Panc1 (cell line): ENCODE measurements around the gene SRGAP2B. TPM values are rescaled to one million over a fixed set of nuclear protein-coding genes. Genes with fewer than 3 reads are reported as not detected.
"Not testable (repeated sequence)": the region's sequence is repeated elsewhere in the genome, so short reads cannot be mapped to it uniquely, and the experiment has no call there.

Experiments used
- ATAC-seq: fragments of 200-7000 bp; cut with Tn5 transposase; 2 replicates; pipeline ENCODE4 v1.9.1; 2020; ENCODE audit warnings: mild to moderate bottlenecking, moderate library complexity
- BruUV-seq: library from RNA; stranded (reverse); fragments of 400-500 nt; replicated peaks from 2 replicates; lab custom pipeline; 2021; lab: Mats Ljungman, UMichigan
- CTCF ChIA-PET: fragments of 300-600 bp; sonication (Branson Sonifier 250); formaldehyde crosslinking; loops from one replicate; lab custom pipeline; 2022; ENCODE audit warnings: antibody characterized with exemption; lab: Charles Lee
- POLR2A ChIA-PET: fragments of 300-600 bp; sonication (Branson Sonifier 250); formaldehyde crosslinking; loops from one replicate; lab custom pipeline; 2022; ENCODE audit warnings: antibody characterized with exemption; lab: Charles Lee
- DNase-seq: peaks from one replicate; pipeline ENCODE4 v3.0.0-alpha.2; 2010; ENCODE audit warnings: low read depth, low spot score
- H3K27ac ChIP-seq: 2 replicates; pipeline ENCODE4 v1.5.1; 2011; ENCODE audit warnings: mild to moderate bottlenecking, low read length, inconsistent platforms
- H3K27me3 ChIP-seq: fragments of 200-500 bp; sonication (Bioruptor generic); 2 replicates; pipeline ENCODE4 v1.6.0; 2014; ENCODE audit warnings: low read length, inconsistent platforms; ENCODE audit not compliant: control insufficient read depth, insufficient read depth
- H3K36me3 ChIP-seq: fragments of 200-500 bp; sonication (Bioruptor generic); 2 replicates; pipeline ENCODE4 v1.5.1; 2014; ENCODE audit warnings: inconsistent platforms, mild to moderate bottlenecking, low read length, moderate library complexity; ENCODE audit not compliant: control insufficient read depth, insufficient read depth
- H3K4me1 ChIP-seq: 2 replicates; pipeline ENCODE4 v1.5.1; 2011; ENCODE audit warnings: inconsistent platforms, mild to moderate bottlenecking, low read length, moderate library complexity; ENCODE audit not compliant: control insufficient read depth, insufficient read depth
- H3K4me3 ChIP-seq, 2 experiments: 2 replicates each; pipeline ENCODE4 v1.5.1; 2011 to 2012; ENCODE audit warnings: low read depth in 2 of 2, low read length in 2 of 2, mild to moderate bottlenecking in 2 of 2, inconsistent platforms in 1 of 2, moderate library complexity in 1 of 2
- H3K9me3 ChIP-seq: fragments of 200-500 bp; sonication (Bioruptor generic); 2 replicates; pipeline ENCODE4 v1.5.1; 2014; ENCODE audit warnings: low read depth, mild to moderate bottlenecking, inconsistent platforms, low read length, moderate library complexity; ENCODE audit not compliant: control insufficient read depth, insufficient read depth
- in situ Hi-C: cut with HindIII; loops from 2 replicates; pipeline ENCODE4 v1.10.0; 2016; ENCODE audit warnings: low sequenced_read_pairs, low pct_unique_long_range_greater_than_20kb
- intact Hi-C: fragments of 100-400 bp; cut with micrococcal nuclease; formaldehyde crosslinking; loops from one replicate; pipeline ENCODE4 v1.10.0; 2022; ENCODE audit not compliant: unreplicated experiment
- total RNA-seq: library from RNA; stranded (reverse); gene quantifications from one replicate; pipeline ENCODE4 v1.2.1, GENCODE V29; 2021; ENCODE audit not compliant: unreplicated experiment

The SRGAP2B gene
- total RNA-seq, 1 experiment from 2014 or later = 42.4 TPM

DNA sequence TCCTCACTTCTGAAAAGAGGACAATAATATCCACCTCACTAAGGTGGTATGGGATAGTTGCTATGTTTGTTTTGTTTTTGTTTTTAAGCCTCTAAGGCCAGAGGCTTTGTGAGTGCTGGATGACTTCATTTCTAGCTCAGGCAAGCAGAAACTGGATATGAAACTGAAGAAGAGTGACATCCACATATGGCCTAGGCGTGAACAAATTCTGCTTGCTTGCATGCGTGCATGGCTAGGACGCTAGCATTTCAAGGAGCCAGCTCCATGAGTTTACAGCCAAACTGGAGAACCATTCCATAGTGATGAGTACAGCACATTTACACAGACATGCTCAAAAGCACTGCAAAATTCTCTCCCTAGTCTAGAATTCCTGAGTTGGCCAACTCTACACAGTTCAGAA lies 36.9 kb downstream of the SRGAP2B start:
- H3K27me3 ChIP-seq, H3K36me3 ChIP-seq, H3K9me3 ChIP-seq, DNase-seq, CTCF ChIA-PET, POLR2A ChIA-PET, H3K4me3 ChIP-seq, ATAC-seq, BruUV-seq, H3K4me1 ChIP-seq, H3K27ac ChIP-seq, intact Hi-C loops, in situ Hi-C loops: not testable (repeated sequence)

DNA sequence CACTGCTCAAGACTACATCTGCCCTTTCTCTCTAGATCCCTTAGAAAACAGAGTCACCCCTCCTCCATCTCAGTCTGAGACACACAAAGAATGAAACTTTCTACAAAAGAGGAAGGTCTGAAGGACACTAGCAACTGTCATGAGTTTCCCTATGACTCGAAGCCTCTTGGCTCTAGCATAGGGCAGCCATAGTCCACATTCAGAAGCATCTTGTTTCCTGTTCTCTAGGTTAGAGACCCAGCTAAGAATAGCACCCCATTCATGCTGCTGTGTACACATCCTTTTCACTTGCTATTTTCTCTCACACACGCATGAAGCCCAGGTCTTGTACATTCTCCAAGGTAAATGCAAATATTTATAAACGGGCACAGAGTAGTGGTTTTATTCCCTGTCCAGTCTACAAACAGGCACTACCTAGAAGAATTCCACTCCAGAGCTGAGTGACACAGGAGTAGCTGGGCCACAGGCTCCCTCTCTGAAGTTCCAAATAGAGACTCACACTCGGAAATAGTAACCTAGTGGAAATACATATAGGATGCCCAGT lies 39.8 kb downstream of the SRGAP2B start:
- POLR2A ChIA-PET, H3K27me3 ChIP-seq, in situ Hi-C loops, ATAC-seq, intact Hi-C loops, H3K9me3 ChIP-seq, H3K27ac ChIP-seq, H3K36me3 ChIP-seq, H3K4me1 ChIP-seq, CTCF ChIA-PET, H3K4me3 ChIP-seq, DNase-seq: not testable (repeated sequence)
- TSS peak; percentile 51 for BruUV-seq

DNA sequence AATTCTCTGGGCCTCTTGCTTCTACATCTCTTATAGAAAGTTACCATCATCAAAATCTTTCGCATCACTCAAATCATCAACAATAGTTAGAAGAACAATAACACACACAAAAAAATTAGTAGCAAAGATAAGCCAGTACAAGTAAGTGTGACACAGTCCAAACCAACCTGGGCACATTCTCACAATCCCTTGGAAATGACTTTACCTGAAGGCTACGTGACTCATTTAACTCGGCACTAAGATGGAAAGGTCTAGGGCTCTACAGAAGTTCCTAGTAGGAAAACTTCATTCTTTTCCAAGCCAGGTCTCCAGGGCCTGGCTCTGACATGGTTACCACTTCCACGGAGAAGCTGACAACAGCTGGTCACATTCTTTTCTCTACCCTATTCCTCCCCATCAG lies 41.7 kb downstream of the SRGAP2B start:
- H3K27me3 ChIP-seq, H3K9me3 ChIP-seq, ATAC-seq, DNase-seq, H3K4me1 ChIP-seq, POLR2A ChIA-PET, intact Hi-C loops, CTCF ChIA-PET, H3K4me3 ChIP-seq, H3K27ac ChIP-seq, in situ Hi-C loops, H3K36me3 ChIP-seq: not testable (repeated sequence)
- TSS peak; percentile 64 for BruUV-seq

DNA sequence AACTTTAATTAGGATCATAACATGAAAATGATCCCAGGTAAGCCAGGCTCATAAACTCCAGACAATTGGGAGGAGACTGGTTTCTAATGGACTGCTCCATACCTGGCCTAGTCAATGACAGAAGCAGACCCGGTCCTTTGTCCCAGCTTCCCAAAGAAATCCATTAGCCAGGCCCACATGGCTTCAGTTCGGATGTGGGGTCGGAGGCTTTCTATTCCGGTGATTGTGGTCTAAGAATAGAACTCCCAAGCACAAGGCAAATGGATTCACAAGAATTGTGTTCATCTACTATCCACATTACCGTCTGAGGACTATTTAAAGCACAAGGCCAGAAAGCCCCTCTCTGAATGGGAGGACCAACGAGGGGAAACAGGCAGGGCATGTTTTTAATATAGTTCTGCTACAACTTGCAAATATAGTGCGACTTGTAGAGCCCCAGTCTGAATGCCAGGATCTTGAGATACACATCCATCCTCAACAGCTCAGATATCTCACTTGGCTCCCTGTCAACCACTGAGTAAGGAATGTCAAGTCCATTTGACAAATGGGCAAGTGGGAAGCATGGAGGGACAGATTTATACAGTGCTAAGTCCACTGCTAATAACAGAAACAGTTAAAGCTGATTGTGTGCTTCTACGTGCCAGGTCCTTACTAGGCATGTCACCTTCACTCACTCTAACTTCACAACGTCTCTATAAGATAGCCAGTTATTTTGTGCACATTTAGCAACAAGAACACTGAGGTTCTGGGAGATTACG lies 42.9 kb downstream of the SRGAP2B start:
- in situ Hi-C loops, DNase-seq, CTCF ChIA-PET, ATAC-seq, H3K4me3 ChIP-seq, H3K36me3 ChIP-seq, H3K27ac ChIP-seq, intact Hi-C loops, POLR2A ChIA-PET, H3K9me3 ChIP-seq, BruUV-seq, H3K4me1 ChIP-seq, H3K27me3 ChIP-seq: not testable (repeated sequence)

DNA sequence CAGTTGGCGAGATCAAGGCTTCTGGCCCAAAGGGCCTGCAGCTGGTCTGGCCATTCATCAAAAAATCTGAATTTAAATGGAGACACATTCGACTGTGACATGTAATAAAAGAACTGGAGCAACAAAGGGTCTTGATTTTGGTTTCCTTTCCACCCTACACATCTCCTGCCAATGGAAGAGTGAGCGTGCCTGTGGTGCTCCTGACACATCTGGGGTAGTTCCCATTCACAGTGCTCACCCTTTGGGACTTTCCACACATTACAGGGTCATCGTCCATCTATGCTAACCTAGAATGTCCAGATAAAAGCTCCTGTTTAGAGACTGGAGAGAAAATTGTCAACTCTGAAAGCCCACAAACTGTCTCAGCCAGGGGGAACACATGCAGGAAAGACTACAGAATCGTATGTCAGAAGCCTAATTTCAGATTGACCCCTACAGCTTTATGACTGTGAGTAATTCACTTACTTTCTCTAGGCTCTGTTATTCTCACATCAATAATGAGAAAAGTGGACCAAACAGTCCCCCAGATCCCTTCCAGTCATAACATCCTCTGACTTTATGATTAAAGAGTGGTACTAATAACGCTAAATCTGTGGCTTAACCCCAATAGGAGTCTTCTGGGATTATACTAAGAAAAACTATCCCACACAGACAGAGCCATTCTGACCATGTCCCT lies 46.8 kb downstream of the SRGAP2B start:
- CTCF ChIA-PET, H3K4me1 ChIP-seq, POLR2A ChIA-PET, intact Hi-C loops, H3K4me3 ChIP-seq, in situ Hi-C loops, ATAC-seq, DNase-seq, H3K9me3 ChIP-seq, H3K27me3 ChIP-seq, BruUV-seq, H3K36me3 ChIP-seq, H3K27ac ChIP-seq: not testable (repeated sequence)

DNA sequence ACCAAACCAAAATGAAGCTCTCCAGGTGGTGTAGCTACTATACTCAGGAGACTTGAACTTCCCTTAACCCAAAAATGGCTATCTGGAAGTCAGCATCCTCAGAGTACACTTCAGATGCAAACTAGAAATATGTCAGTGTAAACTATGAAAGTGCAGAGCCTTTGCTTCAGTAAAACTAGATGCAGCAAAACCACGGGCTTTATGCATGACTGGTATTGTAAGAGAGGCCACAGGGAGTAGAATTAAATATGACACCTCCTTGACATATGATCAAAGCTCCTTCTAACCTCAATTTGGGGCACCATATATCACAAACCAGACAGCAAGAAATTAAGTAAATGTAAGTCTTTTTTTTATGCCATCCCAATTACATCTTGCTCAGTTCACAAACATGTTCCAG lies 47.6 kb downstream of the SRGAP2B start:
- intact Hi-C loops, ATAC-seq, H3K36me3 ChIP-seq, H3K4me1 ChIP-seq, H3K27me3 ChIP-seq, CTCF ChIA-PET, POLR2A ChIA-PET, DNase-seq, H3K27ac ChIP-seq, H3K4me3 ChIP-seq, in situ Hi-C loops, BruUV-seq, H3K9me3 ChIP-seq: not testable (repeated sequence)

DNA sequence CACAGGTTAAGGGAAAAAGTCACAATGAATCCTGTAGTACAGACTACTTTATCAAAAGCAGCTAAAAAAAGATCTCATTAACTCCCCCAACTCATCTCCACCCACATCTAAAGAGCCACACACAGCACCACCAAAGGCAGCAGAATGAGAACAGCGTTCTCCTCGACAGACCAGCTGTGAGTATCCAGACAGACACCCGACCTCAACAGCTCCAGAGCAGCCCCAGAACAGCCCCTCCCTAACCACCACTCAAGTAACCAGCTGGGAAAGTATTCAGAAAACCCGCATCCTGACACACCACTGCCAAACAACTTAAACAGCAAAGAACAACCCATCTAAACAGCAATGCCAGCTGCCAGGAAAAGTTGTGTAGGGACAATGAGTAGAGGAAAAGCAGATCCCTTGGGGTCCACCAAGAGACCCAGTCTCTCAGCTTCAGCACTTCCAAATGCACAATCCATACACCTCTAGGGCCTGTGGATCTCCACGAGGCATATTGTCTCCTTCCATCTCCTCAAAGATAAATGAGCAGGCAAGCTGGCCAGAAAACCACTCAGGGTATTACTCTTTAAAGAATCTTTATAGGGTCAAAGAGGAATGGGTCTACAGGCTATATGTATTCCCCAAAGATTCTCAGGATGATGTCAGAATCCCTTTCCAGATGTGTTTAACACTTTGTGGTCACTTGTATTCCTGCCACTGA lies 49.4 kb downstream of the SRGAP2B start:
- H3K36me3 ChIP-seq, H3K9me3 ChIP-seq, POLR2A ChIA-PET, DNase-seq, intact Hi-C loops, ATAC-seq, H3K4me1 ChIP-seq, CTCF ChIA-PET, in situ Hi-C loops, H3K4me3 ChIP-seq, H3K27ac ChIP-seq, H3K27me3 ChIP-seq: not testable (repeated sequence)
- TSS peak; percentile 66 for BruUV-seq
